GM19328 (cell line): ENCODE measurements around the gene DHX35.
A peak's percentile ranks its signal among the peaks of the same experiment; 100 is the strongest.

ENCODE experiments used
- ATAC-seq: cut with Tn5 transposase; IDR thresholded peaks from one replicate; pipeline ENCODE4 v1.9.1; 2021; ENCODE audit warnings: mild to moderate bottlenecking, moderate library complexity; ENCODE audit not compliant: unreplicated experiment

The DHX35 gene

GRCh38 chr20:38962044-38962927 lies at the start of gene DHX35:
DHX35 (plus strand) TSS chr20:38962344; CDS start chr20:38962368, 24 bp downstream.
- peak; percentile 96 for ATAC-seq

- ATAC-seq, result no peak
These were observed 46.8 kb upstream of the DHX35 start for GRCh38 chr20:38915355-38915754.

GRCh38 chr20:38917657-38918056 lies 44.5 kb upstream of the DHX35 start:
- ATAC-seq, result no peak

GRCh38 chr20:38918172-38918571 lies 44.0 kb upstream of the DHX35 start:
- no peak for ATAC-seq

- no peak for ATAC-seq
These were observed 42.5 kb upstream of the DHX35 start for GRCh38 chr20:38919683-38920082.

- ATAC-seq, result no peak
These were observed 41.7 kb upstream of the DHX35 start for GRCh38 chr20:38920411-38920810.

- ATAC-seq, result no peak
These were observed 41.3 kb upstream of the DHX35 start for GRCh38 chr20:38920851-38921250.

- ATAC-seq, result no peak
These were observed 37.4 kb upstream of the DHX35 start for GRCh38 chr20:38924718-38925117.

GRCh38 chr20:38926142-38926933 lies 35.8 kb upstream of the DHX35 start, which contains the start of gene FAM83D:
FAM83D (plus strand) TSS chr20:38926417; CDS start chr20:38926443, 26 bp downstream.
- ATAC-seq, result peak; percentile 86

GRCh38 chr20:38926934-38927616 lies 35.1 kb upstream of the DHX35 start:
- no peak for ATAC-seq

GRCh38 chr20:38927902-38928578 lies 34.1 kb upstream of the DHX35 start:
- ATAC-seq, result no peak

GRCh38 chr20:38930242-38930569 lies 31.9 kb upstream of the DHX35 start:
- ATAC-seq, result no peak

GRCh38 chr20:38931984-38932383 lies 30.2 kb upstream of the DHX35 start:
- no peak for ATAC-seq

GRCh38 chr20:38932457-38933120 lies 29.6 kb upstream of the DHX35 start:
- no peak for ATAC-seq

- no peak for ATAC-seq
These were observed 27.6 kb upstream of the DHX35 start for GRCh38 chr20:38934530-38934929.

GRCh38 chr20:38935285-38935684 lies 26.9 kb upstream of the DHX35 start:
- no peak for ATAC-seq

GRCh38 chr20:38935967-38936407 lies 26.2 kb upstream of the DHX35 start:
- no peak for ATAC-seq

- ATAC-seq, result no peak
These were observed 25.1 kb upstream of the DHX35 start for GRCh38 chr20:38937000-38937399.

GRCh38 chr20:38937978-38938473 lies 24.1 kb upstream of the DHX35 start:
- ATAC-seq, result no peak

GRCh38 chr20:38939686-38940085 lies 22.5 kb upstream of the DHX35 start:
- ATAC-seq, result no peak
